GM18907 (cell line): ENCODE results near the gene ACER3.

Experiments used
- ATAC-seq: cut with Tn5 transposase; IDR thresholded peaks from one replicate; pipeline ENCODE4 v1.9.1; 2021; ENCODE audit warnings: mild to moderate bottlenecking, moderate library complexity; ENCODE audit not compliant: unreplicated experiment

ACER3 gene

GRCh38 chr11:77071671-77072605 is 211.2 kb downstream of the ACER3 start:
- ATAC-seq = no peak

- ATAC-seq = no peak
Observed at GRCh38 chr11:77072851-77073327, 212.2 kb downstream of the ACER3 start.

GRCh38 chr11:77073328-77074001 is 212.7 kb downstream of the ACER3 start:
- no peak for ATAC-seq

GRCh38 chr11:77074205-77074604 is 213.5 kb downstream of the ACER3 start:
- no peak for ATAC-seq

- no peak for ATAC-seq
Observed at GRCh38 chr11:77074626-77075221, 214.0 kb downstream of the ACER3 start.

GRCh38 chr11:77075425-77075905 is 214.7 kb downstream of the ACER3 start:
- no peak for ATAC-seq
